PFSK-1 (cell line): ENCODE results near the gene ZFYVE21.

Source experiments
- POLR2AphosphoS5 ChIP-seq: IDR thresholded peaks from 2 replicates; pipeline ENCODE4 v1.6.1; 2012; ENCODE audit warnings: low read depth, mild to moderate bottlenecking, control low read depth, low read length, moderate library complexity
- SIN3A ChIP-seq: IDR thresholded peaks from 2 replicates; pipeline ENCODE4 v1.6.1; 2012; ENCODE audit warnings: mild to moderate bottlenecking, low read length, moderate library complexity, borderline replicate concordance; ENCODE audit not compliant: insufficient read depth
- TF ChIP-seq, protein P1 (sequence below), 2 experiments: IDR thresholded peaks; 2 replicates each; pipeline versions ENCODE4 v1.6.1 to v1.8.0; 2011 to 2012; ENCODE audit warnings: low read depth in 2 of 2, low read length in 2 of 2, control low read depth in 1 of 2, inconsistent platforms in 1 of 2, mild to moderate bottlenecking in 1 of 2, moderate library complexity in 1 of 2; ENCODE audit not compliant: insufficient read depth in 1 of 2

DNA sequence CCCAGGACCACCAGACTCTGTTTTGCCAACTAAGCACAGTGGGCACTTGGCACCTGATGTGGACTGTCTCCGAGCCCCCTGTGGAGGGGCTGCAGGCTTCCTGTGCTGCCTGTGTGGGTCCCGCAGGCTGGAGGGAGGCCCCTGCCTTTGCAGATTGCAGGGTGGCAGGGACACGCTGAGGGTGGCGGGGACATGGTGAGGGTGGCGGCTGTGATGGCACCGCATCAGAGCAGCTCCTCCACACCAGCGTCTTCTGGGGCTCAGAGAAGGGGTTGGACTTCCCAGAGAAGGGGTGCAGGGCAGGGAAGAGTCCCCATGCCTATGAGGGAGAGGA is 8.1 kb downstream of the ZFYVE21 start:
- TF ChIP-seq POLR2AphosphoS5 (no peak), SIN3A (no peak)
- TF ChIP-seq, protein P1, sequence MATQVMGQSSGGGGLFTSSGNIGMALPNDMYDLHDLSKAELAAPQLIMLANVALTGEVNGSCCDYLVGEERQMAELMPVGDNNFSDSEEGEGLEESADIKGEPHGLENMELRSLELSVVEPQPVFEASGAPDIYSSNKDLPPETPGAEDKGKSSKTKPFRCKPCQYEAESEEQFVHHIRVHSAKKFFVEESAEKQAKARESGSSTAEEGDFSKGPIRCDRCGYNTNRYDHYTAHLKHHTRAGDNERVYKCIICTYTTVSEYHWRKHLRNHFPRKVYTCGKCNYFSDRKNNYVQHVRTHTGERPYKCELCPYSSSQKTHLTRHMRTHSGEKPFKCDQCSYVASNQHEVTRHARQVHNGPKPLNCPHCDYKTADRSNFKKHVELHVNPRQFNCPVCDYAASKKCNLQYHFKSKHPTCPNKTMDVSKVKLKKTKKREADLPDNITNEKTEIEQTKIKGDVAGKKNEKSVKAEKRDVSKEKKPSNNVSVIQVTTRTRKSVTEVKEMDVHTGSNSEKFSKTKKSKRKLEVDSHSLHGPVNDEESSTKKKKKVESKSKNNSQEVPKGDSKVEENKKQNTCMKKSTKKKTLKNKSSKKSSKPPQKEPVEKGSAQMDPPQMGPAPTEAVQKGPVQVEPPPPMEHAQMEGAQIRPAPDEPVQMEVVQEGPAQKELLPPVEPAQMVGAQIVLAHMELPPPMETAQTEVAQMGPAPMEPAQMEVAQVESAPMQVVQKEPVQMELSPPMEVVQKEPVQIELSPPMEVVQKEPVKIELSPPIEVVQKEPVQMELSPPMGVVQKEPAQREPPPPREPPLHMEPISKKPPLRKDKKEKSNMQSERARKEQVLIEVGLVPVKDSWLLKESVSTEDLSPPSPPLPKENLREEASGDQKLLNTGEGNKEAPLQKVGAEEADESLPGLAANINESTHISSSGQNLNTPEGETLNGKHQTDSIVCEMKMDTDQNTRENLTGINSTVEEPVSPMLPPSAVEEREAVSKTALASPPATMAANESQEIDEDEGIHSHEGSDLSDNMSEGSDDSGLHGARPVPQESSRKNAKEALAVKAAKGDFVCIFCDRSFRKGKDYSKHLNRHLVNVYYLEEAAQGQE (IDR thresholded peaks at IDR 0.05; ENCODE audit: insufficient read depth in 1 of 2, low read depth in 2 of 2, low read length in 2 of 2) = no peak
